GM21786 (cell line): ENCODE results near the gene ADAMTS7.
"Not testable (repeated sequence)": the region's sequence is repeated elsewhere in the genome, so short reads cannot be mapped to it uniquely, and the experiment has no call there.

Experiments
- ATAC-seq: cut with Tn5 transposase; IDR thresholded peaks from one replicate; pipeline ENCODE4 v1.9.1; 2021; ENCODE audit not compliant: unreplicated experiment

ADAMTS7 gene

DNA sequence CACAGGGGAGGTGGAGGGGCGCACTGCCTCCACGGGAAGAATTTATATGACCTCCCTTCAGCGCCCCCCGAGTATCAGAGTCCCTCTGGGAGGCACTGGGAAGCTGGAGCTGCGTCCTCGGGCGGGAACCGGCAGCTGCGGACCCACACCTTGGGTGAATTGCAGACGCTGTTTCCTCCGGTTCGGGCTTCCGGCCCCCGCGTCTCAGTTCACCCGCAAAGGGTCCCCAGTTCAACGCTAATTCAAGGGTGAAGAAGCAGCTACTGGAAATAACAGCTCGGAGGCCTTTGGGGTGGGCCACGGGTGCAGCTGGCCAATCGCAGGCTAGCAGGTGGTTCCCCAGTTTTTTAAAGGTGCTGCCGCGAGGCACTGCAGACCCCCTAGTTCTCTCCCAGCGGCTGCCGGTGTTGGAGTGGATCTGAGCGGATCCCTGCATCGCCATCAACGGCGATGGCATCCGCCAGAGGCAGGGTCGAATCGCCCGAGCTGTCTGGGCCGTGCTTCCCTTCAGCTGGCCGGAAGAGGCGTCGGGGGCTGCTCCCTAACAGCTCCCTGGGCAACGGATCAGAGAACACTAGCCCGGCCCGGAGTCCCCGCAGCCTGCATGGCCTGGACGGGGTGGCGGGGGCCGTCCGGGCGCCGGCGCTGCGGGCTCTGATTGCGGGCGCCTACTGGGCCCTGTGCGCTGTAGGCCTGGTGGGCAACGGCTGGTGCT is 19.4 kb upstream of the ADAMTS7 start:
- ATAC-seq, result no peak

DNA sequence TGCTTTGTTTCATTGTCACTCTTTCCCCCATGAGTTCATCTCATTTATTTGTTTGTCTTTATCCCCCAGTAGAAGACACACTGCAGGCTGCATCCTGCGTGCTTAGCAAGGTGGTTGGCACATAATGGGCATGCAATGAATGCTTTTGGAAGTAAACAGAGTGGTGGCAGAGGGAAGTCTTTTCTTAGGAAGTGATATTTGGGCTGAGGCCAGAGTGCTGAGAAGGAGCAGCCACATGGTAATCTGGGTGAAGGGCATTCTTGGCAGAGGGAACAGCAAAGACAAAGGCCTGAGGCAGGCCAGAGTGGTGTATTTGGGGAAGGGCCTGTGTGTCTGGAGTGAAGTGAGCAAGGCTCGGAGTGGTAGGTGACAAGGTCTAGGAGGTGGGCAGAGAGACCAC is 17.7 kb upstream of the ADAMTS7 start:
- ATAC-seq, result no peak

DNA sequence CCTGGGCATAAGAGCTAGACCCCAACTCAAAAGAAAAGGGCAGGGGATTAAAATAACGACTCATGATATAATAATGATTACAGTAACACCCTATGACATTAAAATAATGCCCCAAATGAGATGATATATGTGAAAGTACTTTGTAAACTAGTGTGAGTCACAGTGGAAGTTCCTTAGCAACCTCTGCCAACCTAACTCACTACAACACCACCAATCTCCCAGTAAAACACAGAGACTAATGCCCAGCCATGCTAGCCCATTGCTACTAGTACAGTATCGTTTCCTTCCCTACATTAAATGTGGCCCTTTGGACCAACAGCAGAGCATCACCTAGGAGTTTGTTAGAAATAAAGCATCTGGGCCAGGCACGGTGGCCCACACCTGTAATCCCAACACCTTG is 11.2 kb upstream of the ADAMTS7 start:
- no peak for ATAC-seq

DNA sequence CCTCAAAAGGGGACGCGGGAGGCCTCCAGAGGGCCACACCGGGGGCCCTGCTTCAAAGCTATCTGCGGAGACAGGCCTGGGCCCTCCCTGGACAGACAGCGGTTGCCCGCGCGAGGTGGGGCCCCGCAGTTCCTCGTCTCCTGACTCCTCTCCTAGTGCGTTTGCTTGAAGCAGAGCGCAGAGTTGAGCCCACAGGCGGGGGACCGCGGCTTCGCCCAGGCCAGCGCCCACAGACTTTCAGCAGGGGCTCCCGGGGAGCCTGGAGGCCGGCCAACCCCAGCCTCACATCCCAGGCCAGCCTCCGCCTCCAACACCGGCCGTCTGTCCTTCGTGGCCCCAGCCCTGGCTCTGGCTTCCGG is 540 bp upstream of the ADAMTS7 start:
- no peak for ATAC-seq

DNA sequence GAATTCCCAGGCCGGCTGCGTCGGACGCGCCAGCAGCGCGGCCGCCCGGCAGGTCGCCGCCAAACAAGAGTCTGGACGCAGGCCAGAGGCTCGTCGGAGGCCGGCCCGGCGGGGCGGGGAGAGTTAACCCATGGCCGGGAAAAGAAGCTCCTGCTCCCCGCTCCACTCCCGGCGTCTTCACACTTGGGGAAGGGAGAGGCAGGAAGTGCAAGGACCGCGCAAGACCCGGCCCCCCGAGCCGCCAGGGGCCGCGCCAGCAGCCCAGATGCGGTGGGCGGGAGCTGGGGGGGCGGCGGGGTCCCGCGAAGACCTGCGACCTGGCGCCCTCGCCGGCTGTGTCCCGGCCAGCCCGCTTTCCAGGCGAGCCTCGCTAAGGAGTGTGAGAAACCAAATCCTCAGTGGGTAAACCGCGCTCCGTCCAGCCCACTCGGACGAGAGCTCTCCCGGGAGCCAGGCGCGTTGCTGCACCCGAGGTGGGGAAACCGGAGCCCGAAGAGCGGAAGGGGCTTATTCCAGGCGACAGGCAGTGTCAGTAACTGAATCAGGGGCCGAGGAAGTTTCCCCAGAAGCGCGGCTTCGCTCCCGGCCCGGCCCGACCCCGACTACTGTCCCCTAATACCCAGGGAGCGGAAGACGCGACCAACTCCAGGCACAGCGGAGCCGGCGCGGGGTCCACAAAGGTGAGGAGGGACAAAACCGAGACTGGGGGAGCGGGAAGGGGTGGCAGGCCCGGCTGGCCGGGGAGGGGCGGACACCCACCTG is 721 bp downstream of the ADAMTS7 start:
- ATAC-seq, result no peak

DNA sequence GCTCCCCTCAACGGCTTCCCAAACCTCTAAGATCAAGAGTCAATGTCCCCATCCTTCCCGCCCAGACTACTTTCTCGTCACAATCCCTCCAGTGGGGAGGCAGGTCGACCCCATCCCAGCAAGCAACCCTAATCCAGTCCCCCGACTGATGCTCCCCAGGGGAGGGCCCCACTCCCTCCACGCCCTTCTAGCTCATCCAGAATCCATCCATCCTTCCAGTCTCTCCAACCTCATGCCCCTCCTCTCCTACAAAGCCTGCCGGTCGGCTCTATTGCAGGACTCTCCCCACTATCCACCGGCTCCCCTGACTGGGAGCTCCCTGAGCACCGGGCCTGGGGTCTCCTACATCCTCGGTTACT is 1.3 kb downstream of the ADAMTS7 start:
- ATAC-seq, result no peak

DNA sequence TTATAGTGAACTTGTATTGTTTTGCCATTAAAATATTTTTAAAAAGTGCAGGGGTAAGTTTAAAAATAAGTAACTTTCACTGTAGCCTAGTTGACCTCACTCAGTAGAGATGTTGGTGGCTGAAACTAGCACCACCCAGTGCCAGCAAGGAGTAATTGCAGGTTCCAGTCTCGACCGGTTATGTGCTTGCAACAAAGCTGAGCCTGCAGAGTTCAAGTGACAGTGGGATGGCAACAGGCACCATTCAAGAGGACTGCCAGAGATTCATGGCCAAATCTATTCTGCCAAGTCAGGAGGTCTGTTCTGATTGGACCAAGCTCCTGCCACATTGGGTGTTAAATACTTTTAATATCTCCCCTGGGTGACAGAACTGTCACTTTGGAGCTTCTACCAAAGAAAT is 2.7 kb downstream of the ADAMTS7 start:
- ATAC-seq, result no peak

DNA sequence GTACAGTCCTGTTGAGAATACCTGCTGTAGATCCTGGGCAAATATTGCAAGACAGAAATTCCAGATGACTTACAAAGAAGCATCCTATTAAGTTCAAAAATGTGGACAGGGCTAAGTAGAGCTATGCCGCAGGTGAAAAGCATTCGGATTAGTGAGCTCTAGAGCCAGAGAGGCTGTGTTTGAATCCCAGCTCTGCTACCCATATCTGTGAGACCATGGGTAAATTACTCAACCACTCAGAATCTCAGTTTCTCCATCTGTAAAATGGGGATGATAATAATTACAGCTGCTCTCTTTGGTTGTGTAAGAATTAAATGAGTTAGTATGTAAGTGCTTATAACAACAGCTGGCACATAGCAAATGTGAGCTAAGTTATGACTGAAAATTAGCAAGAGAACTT is 3.9 kb downstream of the ADAMTS7 start:
- ATAC-seq, result no peak

DNA sequence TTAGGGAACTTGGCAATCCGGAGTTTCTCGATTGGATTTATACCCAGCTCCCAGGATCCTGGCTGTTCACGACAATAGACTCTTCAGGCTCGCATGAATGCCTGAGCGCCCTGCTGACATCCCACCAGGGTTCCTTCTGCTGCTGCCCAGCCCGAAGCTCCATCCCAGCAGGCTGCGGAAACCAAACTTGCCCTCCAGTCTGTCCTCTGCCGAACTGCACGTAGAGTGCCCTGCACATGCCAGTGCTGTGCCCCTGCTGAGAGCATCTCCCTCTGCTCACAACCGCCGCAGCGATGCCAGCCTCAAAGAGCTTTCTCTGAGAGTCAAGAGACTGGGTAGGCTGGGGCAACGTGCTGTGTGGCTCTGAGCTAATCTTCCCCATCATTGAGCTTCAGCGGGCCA is 6.9 kb downstream of the ADAMTS7 start:
- ATAC-seq, result no peak

DNA sequence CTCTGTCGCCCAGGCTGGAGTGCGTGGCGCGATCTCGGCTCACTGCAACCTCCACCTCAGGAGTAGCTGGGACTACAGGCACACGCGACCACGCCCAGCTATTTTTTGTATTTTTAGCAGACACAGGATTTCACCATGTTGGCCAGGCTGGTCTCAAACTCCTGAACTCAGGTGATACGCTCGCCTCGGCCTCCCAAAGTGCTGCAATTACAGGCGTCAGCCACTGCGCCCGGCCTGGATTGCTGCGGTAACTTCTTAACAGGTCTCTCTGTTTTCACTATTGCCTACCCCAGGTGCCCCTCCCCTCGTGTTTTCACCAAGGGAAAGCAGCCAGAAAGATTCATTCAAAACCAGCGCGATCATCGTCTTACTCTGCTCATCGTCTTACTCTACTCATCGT is 10.5 kb downstream of the ADAMTS7 start:
- ATAC-seq, result no peak

DNA sequence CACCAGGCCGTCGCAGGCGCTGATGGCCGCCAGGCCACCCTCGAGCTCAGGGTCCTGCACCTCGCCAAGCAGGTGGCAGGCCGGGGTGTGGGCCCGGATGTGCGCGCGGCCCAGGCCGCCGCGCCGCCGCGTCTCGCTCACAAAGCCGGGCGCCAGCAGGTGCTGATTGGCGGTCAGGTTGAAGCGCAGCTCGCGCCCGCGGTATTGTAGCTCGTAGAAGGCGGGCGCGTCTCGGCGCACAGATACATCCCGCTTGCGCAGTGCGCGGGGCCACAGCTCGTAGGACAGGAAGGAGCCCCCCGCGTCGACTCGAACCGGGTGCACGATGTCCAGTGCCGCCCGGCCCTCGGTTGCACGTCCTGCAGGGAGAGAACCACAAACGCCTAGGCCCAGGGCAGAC is 11.1 kb downstream of the ADAMTS7 start:
- no peak for ATAC-seq

DNA sequence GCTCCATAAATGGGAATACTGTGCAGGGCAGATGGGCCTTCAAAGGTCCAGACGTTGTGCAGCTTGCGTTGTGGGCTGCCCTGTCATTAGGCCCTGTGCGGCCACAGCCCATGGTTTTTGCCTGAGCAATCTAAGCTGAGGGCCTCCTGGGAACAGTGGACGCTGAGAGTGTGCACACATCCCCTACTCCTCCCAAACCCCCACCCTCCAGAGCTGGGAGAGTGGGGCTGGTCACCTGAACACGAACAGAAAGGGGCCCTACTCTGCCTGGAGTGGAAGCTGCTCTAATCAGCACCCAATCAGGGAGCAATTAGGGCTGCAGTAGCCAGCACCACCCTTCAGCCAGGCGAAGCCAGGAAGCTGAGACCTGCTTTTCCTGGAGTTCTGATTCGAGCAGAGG is 12.2 kb downstream of the ADAMTS7 start:
- not testable (repeated sequence) for ATAC-seq

DNA sequence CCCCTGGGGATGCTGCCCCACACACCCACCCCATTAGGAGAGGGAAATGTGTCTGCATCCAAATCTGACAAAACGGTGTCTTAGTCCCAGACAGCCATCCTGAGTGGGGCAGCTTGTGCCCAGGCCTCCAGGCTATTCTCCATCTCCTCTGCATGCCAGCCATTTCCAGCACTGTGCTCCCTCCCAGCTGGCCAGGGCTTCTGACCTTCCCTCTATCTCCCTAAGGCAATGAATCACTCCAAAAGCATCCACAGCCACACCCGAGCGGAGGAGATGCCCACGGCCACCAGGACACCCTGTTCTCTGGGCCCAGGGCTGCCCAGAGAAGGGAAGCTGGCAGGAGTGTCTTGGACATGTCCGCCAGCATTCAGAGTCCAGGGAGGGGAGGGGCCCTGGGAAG is 12.9 kb downstream of the ADAMTS7 start:
- ATAC-seq, result not testable (repeated sequence)

DNA sequence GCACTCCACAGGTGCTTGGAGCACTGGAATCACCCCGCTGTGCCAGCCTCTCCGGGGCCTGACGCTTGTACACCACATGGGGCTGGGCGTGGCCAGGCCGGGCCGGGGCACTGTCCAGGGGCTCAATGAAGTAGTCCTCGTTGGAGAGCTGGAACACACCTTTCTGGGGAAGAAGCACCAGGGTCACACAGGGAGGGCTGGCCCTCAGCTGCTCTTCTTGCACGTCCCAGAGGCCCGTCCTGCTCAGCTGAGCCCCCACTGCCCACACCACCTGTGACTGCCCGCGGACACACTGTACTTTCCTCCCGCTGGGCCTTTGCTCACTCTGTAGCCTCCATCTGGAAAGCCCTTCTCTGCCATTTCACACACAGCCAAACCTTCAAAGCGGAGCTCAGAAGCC is 13.3 kb downstream of the ADAMTS7 start:
- ATAC-seq, result no peak

DNA sequence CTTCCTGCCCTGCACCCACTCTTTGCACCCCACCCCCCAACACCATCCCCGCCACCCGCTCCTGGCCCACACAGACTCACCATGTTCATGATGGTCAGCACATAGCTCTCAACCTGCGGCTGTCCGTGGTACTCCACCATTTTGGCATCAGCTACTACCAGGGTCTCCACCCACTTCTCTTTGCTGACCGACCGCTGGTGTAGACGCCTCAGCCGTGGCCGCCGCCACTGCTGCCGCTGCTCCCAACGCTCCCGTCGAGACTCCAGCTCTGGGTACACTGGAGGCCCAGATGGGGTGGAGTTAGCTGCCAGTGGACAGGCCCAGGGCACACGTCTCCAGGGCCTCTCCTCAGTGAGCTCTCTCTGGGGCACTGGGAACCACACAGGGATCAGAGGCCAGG is 14.8 kb downstream of the ADAMTS7 start:
- ATAC-seq, result no peak

DNA sequence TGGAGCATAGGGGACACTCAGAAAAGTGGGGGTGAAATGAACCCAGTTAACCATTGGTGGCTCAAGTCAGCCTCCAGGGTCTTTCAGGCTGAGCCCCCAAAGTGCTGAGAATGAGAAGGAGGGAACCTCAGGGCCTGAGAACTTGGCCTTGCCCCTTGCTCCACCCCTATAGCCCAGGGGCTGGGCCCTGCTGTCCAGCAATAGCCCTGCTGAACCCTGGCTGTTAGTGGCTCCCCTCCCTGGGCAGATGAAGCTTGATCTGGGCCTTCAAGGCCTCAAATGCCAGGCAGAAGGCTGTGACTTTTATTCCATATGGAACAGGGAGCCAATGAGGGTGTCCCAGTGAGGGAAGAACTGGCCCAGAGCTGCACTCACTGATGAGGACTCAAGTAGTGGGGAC is 16.2 kb downstream of the ADAMTS7 start:
- no peak for ATAC-seq

DNA sequence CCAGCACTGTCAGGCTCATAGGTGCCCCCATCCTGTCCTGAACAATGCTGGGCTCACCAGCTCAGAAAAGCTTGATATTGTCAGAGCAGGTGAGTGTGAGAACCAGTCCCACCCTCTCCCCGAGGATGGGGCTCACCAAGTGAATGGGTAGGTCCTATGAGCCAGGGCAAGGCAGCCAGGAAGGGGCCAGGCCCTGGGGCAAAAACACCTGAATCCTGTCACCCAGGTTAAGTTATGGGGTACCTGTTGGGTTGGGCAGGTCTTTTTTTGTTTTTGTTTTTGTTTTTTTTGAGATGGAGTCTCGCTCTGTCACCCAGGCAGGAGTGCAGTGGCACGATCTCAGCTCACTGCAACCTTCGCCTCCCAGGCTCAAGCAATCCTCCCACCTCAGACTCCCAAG is 16.8 kb downstream of the ADAMTS7 start:
- ATAC-seq, result not testable (repeated sequence)

DNA sequence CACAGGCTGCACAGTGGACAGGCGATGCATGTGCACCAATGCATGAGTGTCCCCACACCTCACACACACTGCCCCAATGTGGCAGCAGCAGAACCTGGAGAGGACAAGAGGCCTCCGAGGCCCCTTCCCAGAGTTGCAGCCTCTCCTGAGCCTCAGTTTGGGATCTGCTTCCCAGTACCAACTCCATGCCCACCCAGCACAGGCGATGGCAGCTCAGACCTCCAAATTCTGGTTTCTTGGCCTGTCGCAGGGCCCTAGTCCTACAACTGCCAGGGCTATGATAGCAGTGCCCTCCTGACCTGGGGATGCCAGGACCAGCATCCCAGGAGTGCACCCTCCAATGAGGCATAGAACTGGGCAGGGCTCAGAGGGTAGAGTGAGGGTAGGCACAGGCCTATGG is 19.9 kb downstream of the ADAMTS7 start:
- no peak for ATAC-seq

DNA sequence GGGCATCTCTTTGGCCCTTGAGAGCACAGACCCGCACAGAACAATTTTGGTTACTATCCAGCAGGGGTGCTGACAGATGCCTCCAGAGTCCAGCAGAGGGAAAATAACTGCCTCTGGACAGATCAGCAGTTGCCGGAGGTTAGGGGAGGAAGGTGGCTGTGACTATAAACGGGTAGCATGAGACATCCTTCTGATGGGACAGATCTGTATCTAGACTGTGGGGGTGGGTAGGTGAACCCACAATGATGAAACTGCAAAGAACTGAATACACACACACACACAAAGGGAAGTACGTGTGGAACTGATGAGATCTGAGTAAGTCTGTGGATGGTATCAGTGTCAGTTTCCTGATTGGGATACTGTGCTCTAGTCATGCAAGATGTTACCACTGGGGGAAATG is 21.2 kb downstream of the ADAMTS7 start:
- ATAC-seq, result no peak

DNA sequence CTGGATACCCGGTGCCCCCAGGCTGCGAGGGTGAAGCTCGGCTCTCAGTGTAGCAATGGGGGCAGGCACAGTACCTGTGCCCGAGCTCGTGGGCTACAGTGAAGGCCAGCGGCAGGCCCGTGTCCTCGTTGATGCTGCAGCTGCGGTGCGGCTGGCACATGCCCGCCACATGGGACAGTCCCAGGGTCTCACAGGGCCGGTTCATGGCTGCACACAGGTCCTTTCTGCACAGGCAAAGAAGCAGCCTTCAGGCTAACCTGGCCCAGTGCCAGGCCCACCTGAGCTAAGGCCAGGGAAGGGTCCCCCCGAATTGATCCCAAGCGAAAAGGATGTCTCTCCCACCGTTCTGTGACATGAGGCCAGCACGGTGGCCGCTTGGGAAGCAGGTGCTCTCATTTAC is 21.6 kb downstream of the ADAMTS7 start:
- no peak for ATAC-seq

DNA sequence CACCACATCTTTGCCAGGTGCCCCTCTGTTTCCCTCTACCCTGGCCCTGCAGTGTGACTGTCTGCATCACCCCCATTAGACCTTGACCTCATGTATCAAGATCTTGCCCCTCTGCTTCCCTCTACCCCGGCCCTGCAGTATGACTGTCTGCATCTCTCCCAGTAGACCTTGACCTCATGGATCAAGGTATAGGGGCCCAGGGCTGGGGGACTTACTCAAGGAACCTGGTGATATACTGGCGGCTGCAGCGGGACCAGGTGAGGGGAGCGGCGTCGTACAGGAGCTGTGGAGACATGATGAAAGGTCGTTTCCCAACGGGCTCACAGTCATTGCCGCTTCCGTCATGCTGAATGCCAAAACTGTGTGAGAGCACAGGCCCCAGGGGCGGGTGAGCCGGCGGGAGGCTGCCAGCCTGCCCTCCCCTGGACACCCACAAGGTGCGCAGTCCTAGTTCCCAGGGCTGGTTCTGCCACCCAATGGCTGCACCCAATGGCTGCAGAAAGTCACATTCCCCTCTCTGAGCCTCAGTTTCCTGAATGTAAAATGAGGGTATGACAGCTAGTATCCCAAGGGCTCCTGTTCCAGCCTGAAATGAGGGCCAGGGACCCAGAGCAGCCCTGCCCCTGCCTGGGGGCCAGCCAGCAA is 23.1 kb downstream of the ADAMTS7 start:
- no peak for ATAC-seq

DNA sequence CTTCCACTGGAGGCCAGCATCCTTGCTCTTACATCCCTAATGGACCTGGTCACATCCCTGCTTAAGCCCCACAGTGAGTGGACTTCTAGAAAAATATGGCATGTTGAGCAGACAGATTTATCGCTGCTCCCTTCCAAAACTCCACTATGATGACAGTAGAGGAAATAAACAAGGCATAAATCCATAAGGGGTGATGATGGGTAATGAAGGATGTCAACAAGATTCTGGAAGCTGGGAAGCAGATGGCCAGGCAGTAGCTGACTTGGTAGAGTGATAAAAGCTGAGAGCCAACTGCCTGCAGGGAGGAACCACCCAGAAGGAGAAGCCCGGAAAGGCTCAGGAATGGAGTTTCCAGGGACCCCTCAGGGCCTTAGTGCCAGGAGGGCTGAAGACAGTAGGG is 28.9 kb downstream of the ADAMTS7 start:
- ATAC-seq, result not testable (repeated sequence)
